ENCODE measurements around the gene ZNF750.

ZNF750 gene

GRCh38 chr17:82826956-82827355, 12.9 kb downstream of the ZNF750 start:
- no peak for ATAC-seq
- TF ChIP-seq PATZ1 (CRISPR knock-in tag; IDR thresholded peaks at IDR 0.05; ENCODE audit: borderline replicate concordance) (no peak), RARB (CRISPR knock-in tag; IDR thresholded peaks at IDR 0.05) (no peak), BACH2 (CRISPR knock-in tag; IDR thresholded peaks at IDR 0.05; ENCODE audit: borderline replicate concordance) (no peak), TOX (CRISPR knock-in tag; IDR thresholded peaks at IDR 0.05; ENCODE audit: borderline replicate concordance) (no peak), ZNF565 (CRISPR knock-in tag; conservative IDR thresholded peaks at IDR 0.05; ENCODE audit: low read depth) (no peak), ZFP30 (CRISPR knock-in tag; IDR thresholded peaks at IDR 0.05) (no peak), SNAI2 (CRISPR knock-in tag; IDR thresholded peaks at IDR 0.05) (no peak), ZNF70 (CRISPR knock-in tag; IDR thresholded peaks at IDR 0.05) (no peak), CSDC2 (CRISPR knock-in tag; IDR thresholded peaks at IDR 0.05) (no peak), ARNTL (CRISPR knock-in tag; IDR thresholded peaks at IDR 0.05; ENCODE audit: borderline replicate concordance, low read depth) (no peak), TCF4 (CRISPR knock-in tag; IDR thresholded peaks at IDR 0.05; ENCODE audit: borderline replicate concordance) (no peak), POU6F1 (CRISPR knock-in tag; IDR thresholded peaks at IDR 0.05; ENCODE audit: borderline replicate concordance, low read depth) (no peak), GLIS3 (CRISPR knock-in tag; IDR thresholded peaks at IDR 0.05) (no peak), ISL1 (CRISPR knock-in tag; IDR thresholded peaks at IDR 0.05) (no peak), ZC3H10 (CRISPR knock-in tag; IDR thresholded peaks at IDR 0.05) (no peak), OSR1 (CRISPR knock-in tag; IDR thresholded peaks at IDR 0.05) (no peak), ESRRG (CRISPR knock-in tag; IDR thresholded peaks at IDR 0.05) (no peak)

- ATAC-seq: no peak
- TF ChIP-seq ARNTL (CRISPR knock-in tag; IDR thresholded peaks at IDR 0.05; ENCODE audit: borderline replicate concordance, low read depth): no peak
- no peak for TF ChIP-seq ZFP3 (CRISPR knock-in tag; IDR thresholded peaks at IDR 0.05)
- TF ChIP-seq BACH2 (CRISPR knock-in tag; IDR thresholded peaks at IDR 0.05; ENCODE audit: borderline replicate concordance): no peak
- no peak for TF ChIP-seq PPARA (CRISPR knock-in tag; IDR thresholded peaks at IDR 0.05; ENCODE audit: borderline replicate concordance)
- no peak for TF ChIP-seq TOX (CRISPR knock-in tag; IDR thresholded peaks at IDR 0.05; ENCODE audit: borderline replicate concordance)
Observed at GRCh38 chr17:82826211-82826610, 13.6 kb downstream of the ZNF750 start.

GRCh38 chr17:82825540-82826124, 14.2 kb downstream of the ZNF750 start:
- TF ChIP-seq CSRNP3 (CRISPR knock-in tag; IDR thresholded peaks at IDR 0.05): no peak
- no peak for TF ChIP-seq PATZ1 (CRISPR knock-in tag; IDR thresholded peaks at IDR 0.05; ENCODE audit: borderline replicate concordance)
- no peak for TF ChIP-seq BACH2 (CRISPR knock-in tag; IDR thresholded peaks at IDR 0.05; ENCODE audit: borderline replicate concordance)
- TF ChIP-seq ZC3H10 (CRISPR knock-in tag; IDR thresholded peaks at IDR 0.05): no peak
- TF ChIP-seq PPARA (CRISPR knock-in tag; IDR thresholded peaks at IDR 0.05; ENCODE audit: borderline replicate concordance): no peak
- no peak for TF ChIP-seq ZNF70 (CRISPR knock-in tag; IDR thresholded peaks at IDR 0.05)
- TF ChIP-seq ESRRG (CRISPR knock-in tag; IDR thresholded peaks at IDR 0.05): no peak
- no peak for TF ChIP-seq CSDC2 (CRISPR knock-in tag; IDR thresholded peaks at IDR 0.05)
- TF ChIP-seq GLIS3 (CRISPR knock-in tag; IDR thresholded peaks at IDR 0.05): no peak
- TF ChIP-seq TOX (CRISPR knock-in tag; IDR thresholded peaks at IDR 0.05; ENCODE audit: borderline replicate concordance): no peak
- TF ChIP-seq ZFP30 (CRISPR knock-in tag; IDR thresholded peaks at IDR 0.05): no peak
- ATAC-seq: no peak

- ATAC-seq: peak; percentile 42; the same call in 1 of the 3 replicates
- no peak for TF ChIP-seq ZFP30 (CRISPR knock-in tag; IDR thresholded peaks at IDR 0.05)
- TF ChIP-seq ZNF565 (CRISPR knock-in tag; conservative IDR thresholded peaks at IDR 0.05; ENCODE audit: low read depth): no peak
- TF ChIP-seq CSRNP3 (CRISPR knock-in tag; IDR thresholded peaks at IDR 0.05): no peak
- TF ChIP-seq ZC3H10 (CRISPR knock-in tag; IDR thresholded peaks at IDR 0.05): no peak
- TF ChIP-seq POU6F1 (CRISPR knock-in tag; IDR thresholded peaks at IDR 0.05; ENCODE audit: borderline replicate concordance, low read depth): no peak
- TF ChIP-seq PATZ1 (CRISPR knock-in tag; IDR thresholded peaks at IDR 0.05; ENCODE audit: borderline replicate concordance): no peak
Observed at GRCh38 chr17:82823004-82823403, 16.8 kb downstream of the ZNF750 start.
